D721Med (cell line): ENCODE data around the gene CLEC6A.
"Not testable (repeated sequence)": the region's sequence is repeated elsewhere in the genome, so short reads cannot be mapped to it uniquely, and the experiment has no call there.

ENCODE experiments used
- DNase-seq: peaks from one replicate; pipeline ENCODE4 v3.0.0; 2011; ENCODE audit warnings: low spot score; ENCODE audit not compliant: insufficient read length
- FAIRE-seq: peaks from 2 replicates; lab custom pipeline; 2011; peaks lifted over from hg19 to GRCh38; lab: Jason Lieb, UNC
- TF ChIP-seq, protein P1 (sequence below): IDR thresholded peaks from 2 replicates; pipeline ENCODE4 v1.5.1; 2012; ENCODE audit warnings: mild to moderate bottlenecking, control low read depth; ENCODE audit not compliant: insufficient read depth; ENCODE audit errors: missing control alignments

The CLEC6A gene

DNA sequence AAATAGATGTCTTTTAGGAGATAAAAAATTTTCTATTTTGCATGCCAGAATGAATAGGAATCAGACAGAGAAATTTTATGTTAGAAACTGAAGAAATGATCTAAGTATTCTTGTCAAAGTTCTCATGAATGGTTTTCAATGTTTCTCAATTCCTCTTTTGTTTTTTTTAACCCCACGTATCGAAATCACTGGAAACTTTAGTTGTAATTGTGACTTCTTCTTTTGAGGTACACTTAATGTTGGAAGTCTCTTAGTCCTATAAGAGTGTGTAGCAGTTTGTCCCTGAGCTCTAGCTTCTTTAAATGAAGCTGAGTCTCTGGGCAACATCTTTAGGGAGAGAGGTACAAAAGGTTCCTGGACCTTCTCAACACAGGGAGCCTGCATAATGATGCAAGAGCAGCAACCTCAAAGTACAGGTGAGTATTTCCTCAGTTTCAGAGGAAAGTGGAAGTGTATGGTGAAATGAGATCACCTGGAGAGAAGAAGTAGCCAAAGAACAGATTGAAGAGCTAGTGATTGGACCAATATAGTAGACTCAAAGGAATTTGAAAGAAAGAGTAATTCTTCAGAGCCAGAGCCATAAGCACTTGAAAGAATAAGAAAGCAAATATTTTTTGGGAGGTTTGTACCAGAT is at the start of gene CLEC6A:
TSS of gene CLEC6A (plus strand) at position 236 of the 634 bp plus-strand sequence. CDS start at position 386, 150 bp downstream.
- FAIRE-seq (no peak), DNase-seq (no peak)
- TF ChIP-seq, protein P1, sequence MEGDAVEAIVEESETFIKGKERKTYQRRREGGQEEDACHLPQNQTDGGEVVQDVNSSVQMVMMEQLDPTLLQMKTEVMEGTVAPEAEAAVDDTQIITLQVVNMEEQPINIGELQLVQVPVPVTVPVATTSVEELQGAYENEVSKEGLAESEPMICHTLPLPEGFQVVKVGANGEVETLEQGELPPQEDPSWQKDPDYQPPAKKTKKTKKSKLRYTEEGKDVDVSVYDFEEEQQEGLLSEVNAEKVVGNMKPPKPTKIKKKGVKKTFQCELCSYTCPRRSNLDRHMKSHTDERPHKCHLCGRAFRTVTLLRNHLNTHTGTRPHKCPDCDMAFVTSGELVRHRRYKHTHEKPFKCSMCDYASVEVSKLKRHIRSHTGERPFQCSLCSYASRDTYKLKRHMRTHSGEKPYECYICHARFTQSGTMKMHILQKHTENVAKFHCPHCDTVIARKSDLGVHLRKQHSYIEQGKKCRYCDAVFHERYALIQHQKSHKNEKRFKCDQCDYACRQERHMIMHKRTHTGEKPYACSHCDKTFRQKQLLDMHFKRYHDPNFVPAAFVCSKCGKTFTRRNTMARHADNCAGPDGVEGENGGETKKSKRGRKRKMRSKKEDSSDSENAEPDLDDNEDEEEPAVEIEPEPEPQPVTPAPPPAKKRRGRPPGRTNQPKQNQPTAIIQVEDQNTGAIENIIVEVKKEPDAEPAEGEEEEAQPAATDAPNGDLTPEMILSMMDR: no peak

GRCh38 chr12:8419576-8419975 is 36.2 kb upstream of the CLEC6A start:
- not testable (repeated sequence) for DNase-seq, FAIRE-seq

DNA sequence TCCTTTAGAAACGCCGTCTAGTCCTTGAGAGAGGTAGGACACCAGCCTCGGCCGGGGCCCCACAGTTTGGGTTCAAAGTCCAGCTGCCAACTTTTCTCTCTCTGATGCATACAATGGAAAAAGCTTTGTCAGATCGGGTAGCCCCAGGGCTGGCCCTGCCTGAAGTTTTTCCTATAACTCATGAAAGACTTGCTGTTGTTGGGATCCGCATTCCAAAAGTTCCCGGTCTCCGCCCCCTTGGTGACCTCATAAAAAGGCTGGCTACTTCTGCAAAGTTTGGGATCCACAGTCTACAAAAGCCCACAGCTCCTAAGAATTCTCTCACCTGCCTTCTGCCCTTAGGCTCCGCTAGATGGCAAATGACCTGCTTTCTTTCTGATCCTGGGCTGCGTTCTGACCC is 35.3 kb upstream of the CLEC6A start:
- FAIRE-seq (no peak), DNase-seq (no peak)
- TF ChIP-seq, protein P1: no peak

DNA sequence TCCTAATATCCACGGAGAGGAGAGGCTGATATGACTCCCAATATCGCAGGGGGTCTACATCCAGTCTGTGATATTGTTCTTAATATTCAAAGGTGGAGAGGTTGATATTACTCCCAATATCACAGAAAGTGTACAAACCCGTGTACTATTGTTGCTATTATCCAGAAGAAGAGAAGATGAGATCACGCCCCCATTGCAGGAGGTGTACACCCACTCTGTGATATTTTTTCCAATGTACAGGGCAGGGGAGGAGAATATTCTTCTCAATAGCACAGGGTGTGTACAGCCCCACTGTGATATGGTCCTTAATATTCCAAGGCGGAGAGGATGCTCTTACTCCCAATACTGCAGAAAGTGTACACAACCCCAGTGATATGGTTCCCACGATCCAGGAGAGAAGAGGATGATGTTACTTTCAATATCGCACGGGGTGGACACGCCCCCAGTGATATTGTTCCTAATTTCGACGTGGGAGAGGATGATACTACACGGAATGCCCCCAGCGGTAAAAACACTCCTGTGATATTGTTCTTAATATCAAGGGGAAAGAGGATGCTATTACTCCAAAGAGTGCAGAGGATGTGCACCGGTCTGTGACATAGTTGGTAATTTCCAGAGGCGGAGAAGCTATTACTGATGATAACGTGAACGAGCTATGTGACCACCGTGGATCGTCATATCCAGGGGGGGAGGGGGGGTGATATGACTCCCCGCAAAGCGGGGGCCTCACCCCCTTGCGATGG is 11.1 kb upstream of the CLEC6A start:
- FAIRE-seq, DNase-seq: not testable (repeated sequence)

- DNase-seq: no peak
- FAIRE-seq: no peak
- TF ChIP-seq, protein P1: no peak
Measured at GRCh38 chr12:8445731-8446130, 10.0 kb upstream of the CLEC6A start.

GRCh38 chr12:8446642-8447547 is 8.9 kb upstream of the CLEC6A start:
- TF ChIP-seq, protein P1: no peak
- FAIRE-seq: no peak
- DNase-seq: no peak

DNA sequence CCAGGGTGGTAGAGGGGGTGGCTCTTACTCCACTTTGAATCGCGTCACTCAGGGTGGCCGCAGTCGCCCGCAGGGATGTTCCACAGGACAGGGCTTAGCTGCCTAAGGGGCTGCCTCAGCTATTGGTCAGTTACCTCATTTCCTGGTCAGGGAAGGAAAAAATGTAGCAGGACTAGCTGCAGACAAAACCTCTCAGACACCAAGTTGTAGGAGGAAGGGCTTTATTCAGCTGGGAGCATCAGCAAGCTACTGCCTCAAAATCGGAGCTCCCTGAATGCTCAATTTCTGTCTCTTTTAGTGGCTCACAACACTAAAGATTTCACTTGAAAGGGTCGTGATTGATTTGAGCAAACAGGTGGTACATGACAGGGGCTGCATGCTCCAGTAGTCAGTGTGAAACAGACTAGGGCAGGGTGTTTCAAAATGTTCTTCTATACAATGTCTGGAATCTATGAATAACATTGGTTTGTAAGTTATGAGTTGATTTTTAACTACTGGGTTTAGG is 6.4 kb upstream of the CLEC6A start:
- TF ChIP-seq, protein P1: no peak
- DNase-seq (no peak), FAIRE-seq (no peak)
